ENCODE results near the gene JPT2.
"Not testable (repeated sequence)": the region's sequence is repeated elsewhere in the genome, so short reads cannot be mapped to it uniquely, and the experiment has no call there.

Gene JPT2

DNA sequence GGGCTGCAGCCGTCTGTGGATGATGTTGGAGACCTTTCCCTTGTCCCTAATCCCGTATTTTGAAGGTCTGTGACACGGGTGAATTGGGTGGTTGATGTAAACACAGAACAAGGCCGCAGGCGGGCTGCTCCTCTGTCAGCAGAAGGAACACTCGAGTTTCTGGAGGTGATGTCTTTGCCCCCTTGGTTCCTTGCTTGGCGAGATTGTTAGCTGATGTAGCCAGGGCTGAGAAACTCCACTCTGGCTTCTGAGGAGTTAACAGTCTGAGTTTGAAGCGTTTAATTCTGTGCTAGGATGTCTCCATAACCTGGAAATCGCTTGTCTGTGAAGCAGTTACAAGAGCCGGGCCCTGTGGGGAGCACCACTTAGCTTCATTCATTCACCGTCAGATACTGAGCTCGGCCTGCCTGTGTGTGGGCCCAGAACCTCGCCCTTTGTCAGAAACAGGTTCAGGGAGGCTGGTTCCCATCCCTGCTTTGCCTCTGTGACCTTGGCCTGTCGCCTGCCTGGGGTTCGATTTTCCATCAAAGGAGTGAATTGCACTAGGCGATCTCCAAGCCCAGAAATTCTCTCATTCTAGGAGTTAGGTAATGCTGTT lies 29.2 kb downstream of the JPT2 start:
- DNase-seq (ENCODE audit: low read depth in 2 of 2) = no peak

DNA sequence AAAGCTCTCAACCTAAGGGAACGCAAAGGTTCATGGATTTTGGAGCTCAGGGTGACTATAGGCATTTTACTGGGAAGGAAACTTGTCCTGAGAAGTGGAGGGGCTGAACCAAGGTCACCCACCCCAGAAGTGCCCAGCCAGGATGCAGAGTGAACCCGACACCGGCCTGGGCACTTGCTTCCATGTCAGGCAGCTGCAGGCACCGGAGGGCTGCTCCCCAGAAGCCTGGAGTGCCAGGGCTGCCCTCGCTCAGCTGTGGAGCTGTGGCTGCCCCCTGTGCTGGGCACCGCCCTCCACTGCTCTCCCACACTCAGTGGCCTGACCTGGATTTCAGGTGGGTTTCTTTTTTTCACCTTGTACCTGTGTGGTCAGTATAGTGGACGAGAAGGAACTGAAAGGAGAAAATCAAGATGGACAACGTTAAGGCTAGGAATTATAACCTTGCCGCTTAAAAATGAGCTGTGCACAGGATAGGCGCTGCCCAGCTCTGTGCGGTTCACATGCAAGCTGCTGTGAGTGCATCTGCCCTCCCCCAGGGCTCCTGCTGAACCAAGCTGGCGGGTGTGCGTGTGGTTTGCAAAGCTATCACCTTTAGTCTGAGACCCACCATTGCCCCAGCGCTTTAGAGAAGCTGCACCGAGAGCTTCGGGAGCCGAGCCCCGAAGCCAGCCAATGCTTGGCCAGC lies 30.1 kb downstream of the JPT2 start:
- DNase-seq (ENCODE audit: low read depth in 2 of 2) = no peak

DNA sequence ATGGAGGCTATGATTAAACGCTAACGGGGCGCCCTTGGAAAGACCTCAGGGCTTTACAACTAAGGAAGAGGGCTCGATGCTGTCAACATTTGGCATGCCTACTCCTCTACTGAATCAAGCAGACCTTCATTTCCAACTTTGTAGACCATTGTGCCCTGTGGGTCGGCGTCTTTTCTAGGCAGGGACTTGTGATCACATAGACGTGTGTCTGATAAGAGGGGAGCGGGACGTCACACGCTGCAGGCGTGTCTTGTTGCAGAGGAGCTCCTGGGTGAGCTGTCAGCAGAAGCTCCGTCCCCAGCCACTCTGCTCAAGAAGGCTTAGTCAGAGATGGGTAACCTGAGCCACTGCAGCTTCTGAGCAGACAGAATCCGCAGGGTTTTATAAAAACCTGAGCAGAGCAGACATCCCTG lies 30.7 kb downstream of the JPT2 start:
- no peak for DNase-seq (ENCODE audit: low read depth in 2 of 2)

DNA sequence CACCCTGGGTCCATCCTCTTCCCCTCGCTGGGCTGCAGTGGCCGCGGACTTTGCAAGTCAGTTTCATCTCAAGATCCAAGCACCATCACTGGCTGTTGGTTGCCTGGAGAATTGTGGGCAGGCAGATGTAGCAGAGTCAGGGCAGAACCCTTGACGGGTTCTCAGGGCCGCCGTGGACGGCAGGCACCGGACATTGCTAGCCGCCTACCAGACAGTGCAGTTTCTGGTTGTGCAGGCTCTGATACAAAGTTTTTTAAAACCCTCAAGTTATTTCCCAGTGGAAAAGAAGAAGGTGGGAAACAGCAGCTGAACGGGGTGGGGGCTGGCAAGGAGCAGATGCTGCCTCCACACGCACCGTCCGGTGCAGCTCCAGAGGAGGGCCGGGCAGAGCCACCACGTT lies 31.3 kb downstream of the JPT2 start:
- no peak for DNase-seq (ENCODE audit: low read depth in 2 of 2)

DNA sequence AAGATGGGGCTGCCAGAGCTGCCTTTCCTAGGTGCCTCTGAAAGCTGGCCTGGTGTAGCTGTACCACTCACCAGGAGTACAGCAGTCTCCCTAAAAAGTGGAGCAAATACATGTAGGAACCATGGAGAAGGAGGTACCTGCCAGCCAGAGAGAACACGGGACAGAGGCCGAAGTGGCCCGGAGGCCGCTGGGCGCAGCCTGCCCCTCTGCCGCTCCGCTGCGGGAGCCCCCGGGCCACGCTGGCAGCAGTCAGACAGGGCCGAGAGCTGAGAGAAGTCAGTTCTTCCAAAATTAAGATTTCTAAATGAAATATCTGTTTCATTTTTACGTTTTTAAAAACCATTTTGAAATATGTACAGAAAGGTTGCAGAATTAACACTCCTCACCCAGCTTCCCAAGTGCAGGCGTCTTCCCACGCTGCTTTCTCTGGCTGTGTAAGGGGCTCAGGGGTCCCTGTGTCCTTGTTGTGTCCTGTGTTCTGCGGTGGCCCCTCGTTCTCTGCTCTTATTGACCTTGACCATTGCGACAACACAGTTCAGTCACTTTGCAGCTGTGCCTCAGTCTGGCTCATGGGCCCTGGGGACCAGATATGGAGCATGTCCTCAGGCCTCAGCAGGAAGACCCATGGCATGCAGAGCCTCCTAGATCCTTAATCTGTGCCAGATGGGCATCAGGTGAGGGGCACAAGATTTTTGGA lies 32.9 kb downstream of the JPT2 start:
- no peak for DNase-seq (ENCODE audit: low read depth in 2 of 2)

DNA sequence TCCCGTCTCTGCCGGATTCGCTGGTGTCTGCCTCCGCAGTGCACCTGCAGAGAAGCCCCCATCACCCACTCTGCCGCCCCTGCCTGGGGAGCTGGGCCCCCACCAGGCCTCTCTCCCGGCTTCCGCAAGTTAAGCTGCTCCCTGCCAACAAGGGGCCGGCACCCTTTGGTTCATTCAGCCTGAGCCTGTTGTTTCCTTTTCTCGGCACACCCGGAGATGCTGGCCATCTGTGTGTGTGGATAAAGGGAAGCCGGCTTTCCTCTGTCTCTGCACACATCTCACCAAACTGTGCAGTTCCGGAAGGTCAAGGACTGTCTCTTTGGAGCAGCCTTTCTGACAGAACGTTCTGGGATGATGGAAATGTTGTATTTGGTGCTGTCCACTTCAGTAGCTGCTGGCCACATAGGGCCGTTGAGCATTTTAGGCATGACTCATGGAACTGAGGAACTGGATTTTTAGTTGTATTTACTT lies 34.7 kb downstream of the JPT2 start:
- no peak for DNase-seq (ENCODE audit: low read depth in 2 of 2)

DNA sequence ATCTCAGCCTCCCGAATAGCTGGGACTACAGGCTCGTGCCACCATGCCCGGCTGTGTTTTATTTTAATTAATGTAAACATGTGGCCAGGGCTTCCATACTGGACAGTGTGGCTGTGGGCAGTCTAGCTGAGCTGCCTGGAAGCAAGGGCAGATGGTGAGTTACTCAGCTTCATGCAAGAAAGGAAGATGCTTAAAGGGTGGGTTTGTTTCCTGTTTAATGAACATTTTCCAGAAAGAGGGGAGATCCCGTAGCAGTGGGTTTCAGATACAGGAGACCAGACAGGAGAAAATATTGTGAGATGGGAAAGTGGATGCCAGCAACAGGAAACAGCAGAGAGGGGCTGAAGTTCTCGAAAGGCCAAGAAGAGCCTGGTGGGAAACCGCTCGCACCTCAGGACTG lies 35.3 kb downstream of the JPT2 start:
- DNase-seq (ENCODE audit: low read depth in 2 of 2) = no peak

DNA sequence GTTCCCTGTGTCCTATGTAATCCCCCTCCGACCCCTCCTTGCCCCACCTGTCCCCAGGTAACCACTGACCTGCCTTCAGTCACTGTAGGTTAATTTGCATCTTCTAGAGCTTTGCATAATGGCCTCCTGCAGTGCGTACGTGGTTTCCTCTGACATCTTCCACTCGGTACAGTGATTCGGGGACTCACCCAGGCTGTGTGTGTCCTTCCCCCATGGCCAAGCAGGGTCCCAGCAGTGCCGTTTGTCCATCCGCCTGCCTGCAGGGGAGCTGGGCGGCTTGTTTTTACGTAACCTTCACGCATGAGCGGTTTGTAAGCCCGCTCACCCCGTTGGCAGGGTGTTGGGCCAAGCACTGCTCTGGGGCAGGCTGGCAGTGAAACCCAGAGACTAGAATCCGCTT lies 35.9 kb downstream of the JPT2 start:
- no peak for DNase-seq (ENCODE audit: low read depth in 2 of 2)

DNA sequence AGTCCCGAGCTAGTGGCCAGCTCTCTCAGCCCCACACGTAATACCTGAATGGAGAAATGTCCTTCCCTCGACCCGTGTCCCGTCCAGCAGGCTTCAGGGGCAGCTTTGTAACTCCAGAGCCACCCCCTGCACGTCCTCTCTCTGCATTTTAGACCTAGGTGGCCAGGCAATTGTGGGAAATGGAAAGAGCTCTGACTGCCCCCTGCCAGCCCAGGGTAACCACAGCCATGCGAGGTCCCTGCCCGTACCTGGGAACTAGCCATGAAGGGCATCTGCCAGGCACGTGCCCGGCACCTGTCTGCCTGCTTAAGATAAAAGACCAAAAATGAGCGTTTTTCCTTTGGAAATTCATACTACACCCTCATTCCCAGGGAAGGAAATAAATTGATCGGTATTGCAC lies 37.1 kb downstream of the JPT2 start:
- no peak for DNase-seq (ENCODE audit: low read depth in 2 of 2)

DNA sequence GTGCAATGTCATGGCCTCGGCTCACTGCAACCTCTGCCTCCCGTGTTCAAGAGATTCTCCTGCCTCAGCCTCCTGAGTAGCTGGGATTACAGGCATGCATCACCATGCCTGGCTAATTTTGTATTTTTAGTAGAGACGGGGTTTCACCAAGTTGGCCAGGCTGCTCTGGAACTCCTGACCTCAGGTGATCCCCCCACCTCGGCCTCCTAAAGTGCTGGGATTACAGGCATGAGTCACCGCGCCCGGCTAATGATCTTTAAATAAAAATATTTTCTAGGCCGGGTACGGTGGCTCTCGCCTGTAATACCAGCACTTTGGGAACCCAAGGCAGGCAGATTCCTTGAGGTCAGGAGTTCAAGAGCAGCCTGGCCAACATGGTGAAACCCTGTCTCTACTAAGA lies 40.2 kb downstream of the JPT2 start:
- DNase-seq (ENCODE audit: low read depth in 2 of 2) = not testable (repeated sequence)

DNA sequence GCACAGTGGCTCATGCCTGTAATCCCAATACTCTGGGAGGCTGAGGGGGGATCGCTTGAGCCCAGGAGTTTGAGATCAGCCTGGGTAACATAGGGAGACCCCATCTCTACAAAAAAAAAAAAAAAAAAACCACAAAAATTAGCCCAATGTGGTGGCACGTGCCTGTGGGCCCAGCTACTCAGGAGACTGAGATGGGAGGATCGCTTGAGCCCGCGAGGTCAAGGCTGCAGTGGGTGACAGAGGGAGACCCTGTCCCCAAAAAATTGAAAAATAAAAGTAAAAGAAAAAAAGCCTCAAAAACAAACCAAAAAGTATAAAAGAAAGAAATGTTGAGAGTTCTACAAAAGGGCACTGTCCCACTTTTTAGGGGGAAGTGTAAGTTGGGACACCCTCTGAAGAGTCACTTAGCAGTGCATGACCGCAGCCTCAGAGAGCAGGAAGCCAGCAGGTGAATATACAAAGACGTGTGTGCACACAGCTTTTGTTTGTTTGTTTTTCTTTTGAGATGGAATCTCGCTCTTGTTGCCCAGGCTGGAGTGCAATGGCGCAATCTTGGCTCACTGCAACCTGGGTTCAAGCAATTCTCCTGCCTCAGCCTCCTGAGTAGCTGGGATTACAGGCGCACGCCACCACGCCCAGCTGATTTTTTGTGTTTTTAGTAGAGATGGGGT lies 41.6 kb downstream of the JPT2 start:
- not testable (repeated sequence) for DNase-seq (ENCODE audit: low read depth in 2 of 2)

DNA sequence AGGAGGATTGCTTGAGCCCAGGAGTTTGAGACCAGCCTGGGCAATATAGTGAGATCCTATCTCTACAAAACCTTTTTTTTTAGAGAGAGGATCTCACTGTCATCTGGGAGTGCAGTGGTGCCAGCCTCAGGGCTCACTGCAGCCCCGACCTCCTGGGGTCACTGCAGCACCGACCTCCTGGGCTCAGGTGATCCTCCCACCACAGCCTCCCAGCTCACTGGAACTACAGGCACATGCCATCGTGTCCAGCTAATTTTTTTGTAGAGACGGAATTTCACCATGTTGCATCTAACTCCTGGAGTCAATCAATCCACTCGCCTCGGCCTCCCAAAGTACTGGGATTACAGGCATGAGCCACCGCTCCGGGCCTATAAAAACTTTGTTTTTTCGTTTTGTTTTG lies 43.3 kb downstream of the JPT2 start:
- DNase-seq (ENCODE audit: low read depth in 2 of 2) = no peak

DNA sequence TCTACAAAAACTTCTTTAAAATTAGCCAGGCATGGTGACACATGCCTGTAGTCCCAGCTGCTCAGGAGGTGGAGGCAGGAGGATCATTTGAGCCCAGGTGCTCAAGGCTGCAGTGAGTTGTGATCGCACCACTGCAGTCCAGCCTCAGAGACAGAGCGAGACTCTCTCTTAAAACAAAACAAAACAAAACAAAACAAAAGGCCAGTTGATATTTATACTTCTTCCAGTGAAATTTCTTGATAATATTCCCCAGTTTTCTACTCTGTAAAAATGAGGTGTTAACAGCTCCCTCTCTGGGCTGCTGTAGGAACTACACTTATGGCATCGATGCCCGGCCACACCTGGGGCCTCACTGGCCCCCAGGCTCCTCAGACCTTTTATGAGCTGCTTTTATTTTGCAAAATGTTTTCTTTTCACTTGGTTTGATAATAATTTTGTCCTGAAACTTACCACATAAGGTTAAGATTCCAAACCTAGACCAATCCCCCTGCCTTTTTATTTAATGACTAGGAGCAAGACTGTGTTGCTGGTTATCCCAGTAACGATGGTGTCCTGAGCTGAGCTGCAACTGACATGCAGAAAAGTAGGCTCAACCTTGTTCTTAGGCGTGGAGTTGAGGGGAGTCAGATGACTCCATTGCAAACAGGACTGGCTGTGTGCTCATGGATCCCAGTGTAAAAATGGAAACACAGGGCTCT lies 45.5 kb downstream of the JPT2 start:
- DNase-seq (ENCODE audit: low read depth in 2 of 2) = no peak

DNA sequence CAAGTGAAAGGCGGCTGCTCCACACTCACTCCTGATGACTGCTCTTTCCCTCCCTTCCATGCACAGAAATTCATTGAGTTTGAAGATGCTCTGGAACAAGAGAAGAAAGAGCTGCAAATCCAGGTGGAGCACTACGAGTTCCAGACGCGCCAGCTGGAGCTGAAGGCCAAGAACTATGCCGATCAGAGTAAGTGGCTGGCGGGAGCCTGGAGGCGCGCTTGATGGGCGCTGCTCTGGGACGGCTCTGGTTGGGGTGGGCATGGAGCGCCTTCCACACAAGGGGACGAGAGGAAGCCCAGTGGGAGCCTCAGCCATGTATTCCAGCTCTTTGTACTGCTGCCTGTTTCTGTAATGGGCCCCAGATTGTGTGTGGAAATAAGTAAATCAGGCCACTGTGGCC lies 46.4 kb downstream of the JPT2 start:
- DNase-seq (ENCODE audit: low read depth in 2 of 2) = no peak

DNA sequence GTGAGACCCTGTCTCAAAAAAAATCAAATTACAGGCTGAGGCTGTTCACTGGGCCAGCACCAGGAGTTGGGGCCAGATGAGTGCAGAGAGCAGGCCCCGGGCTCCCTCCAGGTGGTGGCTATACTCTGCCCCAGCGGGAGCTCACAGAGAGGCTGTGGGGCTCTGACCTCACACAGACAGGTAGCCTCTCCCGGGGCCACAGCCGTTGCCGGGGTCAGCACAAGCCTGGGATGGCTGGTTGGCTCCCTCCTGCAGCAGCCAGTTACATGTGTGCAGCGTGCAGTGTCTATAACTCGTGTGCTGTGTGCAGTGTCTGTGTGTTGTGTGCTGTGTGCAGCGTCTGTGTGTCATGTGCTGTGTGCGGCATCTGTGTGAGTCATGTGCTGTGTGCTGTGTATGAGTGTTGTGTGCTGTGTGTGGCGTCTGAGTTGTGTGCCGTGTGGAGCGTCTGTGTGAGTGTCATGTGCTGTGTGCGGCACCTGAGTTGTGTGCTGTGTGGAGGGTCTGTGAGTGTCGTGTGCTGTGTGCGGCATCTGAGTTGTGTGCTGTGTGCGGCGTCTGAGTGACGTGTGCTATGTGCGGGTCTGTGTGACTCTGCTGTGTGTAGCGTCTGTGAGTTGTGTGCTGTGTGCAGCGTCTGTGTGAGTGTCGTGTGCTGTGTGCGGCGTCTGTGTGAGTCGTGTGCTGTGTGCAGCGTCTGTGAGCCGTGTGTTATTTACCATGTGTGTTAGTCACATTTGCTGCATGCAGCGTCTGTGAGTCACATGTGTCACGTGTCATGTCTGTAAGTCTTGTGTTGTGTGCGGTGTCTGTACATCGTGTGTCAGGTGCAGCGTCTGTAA lies 48.8 kb downstream of the JPT2 start:
- no peak for DNase-seq (ENCODE audit: low read depth in 2 of 2)

DNA sequence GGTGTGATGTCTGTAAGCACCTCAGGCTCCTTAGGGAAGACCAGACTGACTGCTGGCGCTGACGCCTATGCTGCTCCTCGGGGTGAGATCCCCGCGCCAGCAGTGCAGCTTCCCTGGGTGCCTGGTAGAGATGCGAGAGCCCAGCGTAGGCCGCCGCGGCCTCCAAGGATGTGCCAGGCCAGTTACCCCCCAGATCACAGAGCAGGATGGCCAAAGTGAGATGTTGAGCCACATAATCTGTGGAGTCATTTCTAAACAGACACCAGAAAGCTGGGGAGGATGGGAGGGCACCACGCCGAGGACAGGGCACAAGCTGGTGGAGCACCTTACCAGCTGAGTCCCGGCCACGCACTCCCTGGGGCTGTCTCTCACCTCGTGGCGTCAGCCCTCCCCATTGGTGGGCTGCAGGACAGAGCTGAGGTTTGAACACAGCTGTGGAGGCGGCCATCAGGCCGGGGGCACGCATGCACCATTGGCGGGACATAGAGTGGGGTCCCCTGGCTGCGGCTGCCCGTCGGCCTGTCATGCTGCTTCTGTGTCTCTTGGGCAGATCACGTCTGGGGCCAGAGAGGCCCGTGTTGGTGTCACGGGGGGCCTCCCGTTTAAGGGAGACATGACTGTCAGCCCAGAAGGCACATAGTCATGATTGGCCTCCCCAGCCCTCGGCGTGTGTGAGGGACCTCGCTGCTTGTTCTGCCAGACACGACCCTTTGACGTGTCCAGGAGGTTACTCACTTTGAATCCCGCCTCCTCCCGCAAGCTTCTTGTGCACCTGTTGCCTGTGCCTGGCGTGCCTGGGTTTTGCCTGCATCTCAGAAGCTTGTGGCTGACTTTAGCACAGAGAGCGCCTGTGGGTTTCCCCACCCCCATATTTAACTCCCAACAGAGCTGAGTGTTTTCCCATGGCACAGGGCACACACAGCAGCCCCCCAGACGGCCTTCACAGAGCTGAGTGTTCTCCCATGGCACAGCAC lies 49.9 kb downstream of the JPT2 start:
- DNase-seq (ENCODE audit: low read depth in 2 of 2) = no peak

DNA sequence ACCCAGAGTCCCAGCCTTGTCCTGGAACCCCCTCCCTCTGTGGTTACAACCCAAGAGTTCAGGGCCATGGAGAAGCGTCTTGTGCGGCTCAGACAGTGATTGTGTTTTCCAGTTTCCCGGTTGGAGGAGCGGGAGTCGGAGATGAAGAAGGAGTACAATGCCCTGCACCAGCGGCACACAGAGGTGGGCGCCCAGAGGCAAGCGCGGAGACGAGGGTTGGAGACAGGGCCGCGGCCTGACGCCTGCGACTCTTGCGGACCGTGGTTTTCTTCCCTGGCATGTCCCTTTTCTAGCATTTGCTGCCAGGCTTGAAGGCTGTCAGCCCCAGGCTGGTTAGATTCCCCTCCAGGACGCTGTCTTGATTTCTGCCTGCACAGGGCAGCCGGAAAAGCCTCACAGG lies 50.9 kb downstream of the JPT2 start:
- no peak for DNase-seq (ENCODE audit: low read depth in 2 of 2)

DNA sequence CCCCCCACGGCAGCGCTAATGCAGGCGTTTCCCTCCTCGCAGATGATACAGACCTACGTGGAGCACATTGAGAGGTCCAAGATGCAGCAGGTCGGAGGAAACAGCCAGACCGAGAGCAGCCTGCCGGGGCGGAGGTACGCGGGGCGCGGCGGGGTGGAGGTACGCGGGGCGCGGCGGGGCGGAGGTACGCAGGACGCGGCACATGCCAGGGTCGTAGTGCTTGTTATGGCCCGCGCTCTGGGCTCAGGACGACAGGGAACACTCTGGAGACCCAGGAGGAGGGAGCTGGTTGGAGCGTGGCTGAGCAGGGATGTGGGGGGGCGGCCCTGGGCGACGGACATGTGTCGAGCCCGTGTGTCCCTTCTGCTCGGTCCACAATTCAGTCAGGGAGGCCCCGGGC lies 51.4 kb downstream of the JPT2 start:
- DNase-seq (ENCODE audit: low read depth in 2 of 2) = no peak

DNA sequence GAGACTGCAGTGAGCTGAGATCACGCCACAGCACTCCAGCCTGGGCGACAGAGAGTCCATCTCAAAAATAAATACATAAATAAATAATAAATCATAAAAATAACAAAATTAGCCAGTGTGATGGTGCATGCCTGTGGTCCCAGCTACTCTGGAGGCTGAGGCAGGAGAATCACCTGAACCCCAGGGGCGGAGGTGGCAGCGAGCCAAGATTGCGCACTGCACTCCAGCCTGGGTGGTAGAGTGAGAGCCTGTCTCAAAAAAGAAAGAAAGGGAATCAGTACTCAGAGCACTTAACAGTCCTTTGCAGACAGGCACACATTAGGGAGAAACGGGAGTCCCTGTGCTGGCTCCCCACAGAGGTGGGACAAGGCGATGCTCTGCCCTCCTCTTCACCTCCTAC lies 53.0 kb downstream of the JPT2 start:
- DNase-seq (ENCODE audit: low read depth in 2 of 2) = no peak

DNA sequence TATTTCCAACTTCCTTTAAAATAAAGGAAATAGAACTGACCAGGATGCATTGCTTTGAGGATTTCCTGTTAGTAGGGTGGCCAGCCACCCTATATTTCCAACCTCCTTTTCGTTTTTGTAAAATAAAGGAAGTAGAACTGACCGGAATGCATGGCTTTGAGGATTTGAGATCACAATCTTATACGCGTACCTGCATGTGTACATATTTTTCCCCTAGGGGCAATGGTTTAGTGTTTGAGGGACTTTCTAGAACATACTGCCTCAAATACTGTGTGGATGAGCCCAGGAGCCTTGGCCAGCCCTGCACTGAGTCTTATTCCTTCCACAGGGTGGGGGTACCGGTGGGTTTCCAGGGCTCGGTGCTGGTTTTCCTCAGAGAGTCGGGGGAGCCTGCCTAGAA lies 53.5 kb downstream of the JPT2 start:
- no peak for DNase-seq (ENCODE audit: low read depth in 2 of 2)

Measured in stimulated activated CD8-positive, alpha-beta memory T cell treated with anti-CD3 and anti-CD28 coated beads, Interleukin-2, amount 100 ng/mL, for 48 hours (primary cell).